ENCODE measurements around the gene SLIT1.

The SLIT1 gene

DNA sequence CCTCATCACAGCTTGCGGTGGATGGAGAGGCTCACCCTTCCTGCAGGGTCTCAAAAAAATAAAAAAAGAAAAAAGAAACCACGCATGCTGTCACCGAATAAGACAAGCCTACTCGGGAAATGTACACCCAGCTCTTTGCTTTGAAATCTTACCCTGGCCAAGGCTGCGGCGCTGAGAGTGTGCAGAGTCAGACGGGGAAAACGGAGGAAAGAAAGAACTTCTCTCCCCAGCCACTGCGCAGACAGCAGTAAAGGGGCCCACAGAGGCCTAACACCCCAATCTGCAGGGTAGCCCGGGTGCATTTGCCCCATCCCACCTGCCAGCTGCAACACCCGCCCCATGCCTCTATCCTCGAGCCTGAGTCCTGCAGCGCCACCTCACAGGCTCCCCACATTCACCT is 14.8 kb downstream of the SLIT1 start:
- TF ChIP-seq FOXP2 (optimal IDR thresholded peaks at IDR 0.05; ENCODE audit: borderline replicate concordance, extremely low read depth, extremely low read length, insufficient read depth) (no peak), SIN3A (IDR thresholded peaks at IDR 0.05; ENCODE audit: borderline replicate concordance, insufficient read depth, low read length) (no peak), TAF1 (IDR thresholded peaks at IDR 0.05; ENCODE audit: borderline replicate concordance, insufficient read depth, low read length) (no peak), POLR2AphosphoS5 (IDR thresholded peaks at IDR 0.05; ENCODE audit: low read depth, low read length) (no peak)
- TF ChIP-seq, protein P1, sequence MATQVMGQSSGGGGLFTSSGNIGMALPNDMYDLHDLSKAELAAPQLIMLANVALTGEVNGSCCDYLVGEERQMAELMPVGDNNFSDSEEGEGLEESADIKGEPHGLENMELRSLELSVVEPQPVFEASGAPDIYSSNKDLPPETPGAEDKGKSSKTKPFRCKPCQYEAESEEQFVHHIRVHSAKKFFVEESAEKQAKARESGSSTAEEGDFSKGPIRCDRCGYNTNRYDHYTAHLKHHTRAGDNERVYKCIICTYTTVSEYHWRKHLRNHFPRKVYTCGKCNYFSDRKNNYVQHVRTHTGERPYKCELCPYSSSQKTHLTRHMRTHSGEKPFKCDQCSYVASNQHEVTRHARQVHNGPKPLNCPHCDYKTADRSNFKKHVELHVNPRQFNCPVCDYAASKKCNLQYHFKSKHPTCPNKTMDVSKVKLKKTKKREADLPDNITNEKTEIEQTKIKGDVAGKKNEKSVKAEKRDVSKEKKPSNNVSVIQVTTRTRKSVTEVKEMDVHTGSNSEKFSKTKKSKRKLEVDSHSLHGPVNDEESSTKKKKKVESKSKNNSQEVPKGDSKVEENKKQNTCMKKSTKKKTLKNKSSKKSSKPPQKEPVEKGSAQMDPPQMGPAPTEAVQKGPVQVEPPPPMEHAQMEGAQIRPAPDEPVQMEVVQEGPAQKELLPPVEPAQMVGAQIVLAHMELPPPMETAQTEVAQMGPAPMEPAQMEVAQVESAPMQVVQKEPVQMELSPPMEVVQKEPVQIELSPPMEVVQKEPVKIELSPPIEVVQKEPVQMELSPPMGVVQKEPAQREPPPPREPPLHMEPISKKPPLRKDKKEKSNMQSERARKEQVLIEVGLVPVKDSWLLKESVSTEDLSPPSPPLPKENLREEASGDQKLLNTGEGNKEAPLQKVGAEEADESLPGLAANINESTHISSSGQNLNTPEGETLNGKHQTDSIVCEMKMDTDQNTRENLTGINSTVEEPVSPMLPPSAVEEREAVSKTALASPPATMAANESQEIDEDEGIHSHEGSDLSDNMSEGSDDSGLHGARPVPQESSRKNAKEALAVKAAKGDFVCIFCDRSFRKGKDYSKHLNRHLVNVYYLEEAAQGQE (IDR thresholded peaks at IDR 0.05; ENCODE audit: insufficient read depth in 1 of 2, low read depth in 2 of 2, low read length in 2 of 2): no peak

- TF ChIP-seq FOXP2 (optimal IDR thresholded peaks at IDR 0.05; ENCODE audit: borderline replicate concordance, extremely low read depth, extremely low read length, insufficient read depth): no peak
- TF ChIP-seq TAF1 (IDR thresholded peaks at IDR 0.05; ENCODE audit: borderline replicate concordance, insufficient read depth, low read length): no peak
- TF ChIP-seq, protein P1 (IDR thresholded peaks at IDR 0.05; ENCODE audit: insufficient read depth in 1 of 2, low read depth in 2 of 2, low read length in 2 of 2): no peak
- no peak for TF ChIP-seq POLR2AphosphoS5 (IDR thresholded peaks at IDR 0.05; ENCODE audit: low read depth, low read length)
- no peak for TF ChIP-seq SIN3A (IDR thresholded peaks at IDR 0.05; ENCODE audit: borderline replicate concordance, insufficient read depth, low read length)
These were observed 15.7 kb downstream of the SLIT1 start for GRCh38 chr10:97169911-97170693.

- TF ChIP-seq FOXP2 (optimal IDR thresholded peaks at IDR 0.05; ENCODE audit: borderline replicate concordance, extremely low read depth, extremely low read length, insufficient read depth): no peak
- TF ChIP-seq, protein P1 (IDR thresholded peaks at IDR 0.05; ENCODE audit: insufficient read depth in 1 of 2, low read depth in 2 of 2, low read length in 2 of 2): no peak
- no peak for TF ChIP-seq TAF1 (IDR thresholded peaks at IDR 0.05; ENCODE audit: borderline replicate concordance, insufficient read depth, low read length)
These were observed 16.7 kb downstream of the SLIT1 start for GRCh38 chr10:97169063-97169462.

DNA sequence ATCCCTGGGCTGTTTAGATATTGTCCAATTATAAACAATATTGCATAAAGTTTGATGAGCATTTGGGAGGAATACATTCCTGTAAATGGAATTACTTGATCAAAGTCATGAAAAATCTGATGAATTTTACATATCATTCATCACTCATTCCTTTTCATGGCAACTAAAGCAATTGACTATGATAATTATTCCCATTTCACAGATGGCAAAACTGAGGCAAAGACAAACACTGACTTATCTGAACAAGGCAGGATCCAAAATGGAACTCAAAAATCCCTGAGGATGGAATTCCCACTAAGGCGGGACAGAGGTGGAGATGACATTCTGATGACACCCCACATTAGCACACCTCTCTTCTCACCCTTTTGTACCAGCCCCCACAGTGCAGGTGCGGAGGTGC is 17.1 kb downstream of the SLIT1 start:
- no peak for TF ChIP-seq FOXP2 (optimal IDR thresholded peaks at IDR 0.05; ENCODE audit: borderline replicate concordance, extremely low read depth, extremely low read length, insufficient read depth)
- TF ChIP-seq SIN3A (IDR thresholded peaks at IDR 0.05; ENCODE audit: borderline replicate concordance, insufficient read depth, low read length): no peak
- no peak for TF ChIP-seq POLR2AphosphoS5 (IDR thresholded peaks at IDR 0.05; ENCODE audit: low read depth, low read length)
- TF ChIP-seq, protein P1 (IDR thresholded peaks at IDR 0.05; ENCODE audit: insufficient read depth in 1 of 2, low read depth in 2 of 2, low read length in 2 of 2): no peak
- TF ChIP-seq TAF1 (IDR thresholded peaks at IDR 0.05; ENCODE audit: borderline replicate concordance, insufficient read depth, low read length): no peak
